Omental fat pad (tissue), 4 donors: ENCODE results near the gene CREM. TPM values are rescaled to one million over a fixed set of nuclear protein-coding genes. Genes with fewer than 3 reads are reported as not detected.

Experiments
- ATAC-seq: fragments of 150-250 bp; one replicate; pipeline ENCODE4 v1.9.1; 2016; ENCODE audit warnings: mild to moderate bottlenecking, moderate library complexity; ENCODE audit not compliant: low FRiP score
- DNase-seq: peaks from one replicate; pipeline ENCODE4 v3.0.0-alpha.2; 2019; ENCODE audit warnings: low spot score
- CTCF ChIP-seq, 3 donors: fragments of 450-650 bp; IDR thresholded peaks; one replicate each; pipeline ENCODE4 v1.5.1; 2016 to 2017; ENCODE audit warnings: antibody characterized with exemption in 3 of 3, mild to moderate bottlenecking in 3 of 3, moderate library complexity in 2 of 3
- small RNA-seq: library from RNA; depleted of rRNA; stranded (forward); fragments of <200 nt; gene quantifications from one replicate; pipeline ENCODE3, GENCODE V24; 2016
- total RNA-seq, 4 donors: library from RNA; depleted of rRNA; stranded (reverse); fragments of >200 nt; gene quantifications; one replicate each; pipeline ENCODE4 v1.1.0, GENCODE V29; 2016

The CREM gene
- total RNA-seq, 4 donors from 2014 or later, result 43.3 to 159 (median 74.2) TPM

DNA sequence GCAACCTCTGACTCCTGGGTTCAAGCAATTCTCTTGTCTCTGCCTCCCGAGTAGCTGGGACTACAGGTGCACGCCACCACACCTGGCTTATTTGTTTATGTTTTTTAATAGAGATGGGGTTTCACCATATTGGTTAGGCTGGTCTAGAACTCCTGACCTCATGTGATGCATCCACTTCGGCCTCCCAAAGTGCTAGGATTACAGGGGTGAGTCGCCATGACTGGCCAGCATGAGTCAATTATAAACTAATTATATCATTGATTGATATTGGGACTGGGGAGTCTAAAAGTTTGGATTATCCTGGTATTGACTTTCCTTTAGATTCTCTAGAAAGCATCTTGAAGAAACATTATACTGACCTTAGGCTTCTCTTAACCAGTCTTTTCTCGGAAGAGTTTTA lies 135.8 kb downstream of the CREM start:
- ATAC-seq, result no peak
- no peak for TF ChIP-seq CTCF (IDR thresholded peaks at IDR 0.05)
- DNase-seq, result no peak

Small RNA genes lying within 50 kb of the gene (small RNA-seq; reads per million reads assigned to genes)
- gene MIR3611 (not detected), gene RNU6-1167P (not detected), gene RNU6-794P (not detected), gene RNU7-77P (not detected)

Other genes with a start within 250 kb of the CREM start
- 10 to 100 TPM; 16.5 to 20.2 (median 17.7) TPM for gene CUL2, start 36.5 kb upstream of the CREM start, total RNA-seq
- gene CCNY, start 209.7 kb downstream of the CREM start, total RNA-seq, result 10 to 100 TPM; 38.6 to 49.5 (median 47.2) TPM